Measurements from ENCODE around the gene USE1.

GRCh38 chr19:17245535-17245984 lies 30.4 kb downstream of the USE1 start, which contains the start of gene NR2F6:
- TF ChIP-seq POLR2AphosphoS5 (IDR thresholded peaks at IDR 0.05): no peak
- no peak for TF ChIP-seq CTCF (IDR thresholded peaks at IDR 0.05)

Data from prostate gland (tissue), 2 donors.